Progenitor cell of endocrine pancreas (in vitro differentiated cells): ENCODE results near the gene HS6ST3. TPM values are rescaled to one million over a fixed set of nuclear protein-coding genes. Genes with fewer than 3 reads are reported as not detected.

ENCODE experiments used
- DNase-seq: peaks from one replicate; pipeline ENCODE4 v3.0.0; 2021; ENCODE audit warnings: low spot score; ENCODE audit not compliant: unreplicated experiment
- H3K27ac Mint-ChIP-seq: 2 replicates; pipeline ENCODE4 v1.8.0; 2021; ENCODE audit warnings: mild to moderate bottlenecking, moderate library complexity, mixed read lengths
- H3K27me3 Mint-ChIP-seq: 2 replicates; pipeline ENCODE4 v1.8.0; 2021; ENCODE audit warnings: mixed read lengths
- H3K36me3 Mint-ChIP-seq: 2 replicates; pipeline ENCODE4 v1.8.0; 2022; ENCODE audit warnings: mixed read lengths; ENCODE audit not compliant: insufficient read depth
- H3K4me1 Mint-ChIP-seq: 2 replicates; pipeline ENCODE4 v1.8.0; 2021; ENCODE audit warnings: low read depth, mixed read lengths
- H3K4me3 Mint-ChIP-seq: 2 replicates; pipeline ENCODE4 v1.8.0; 2021; ENCODE audit warnings: low read depth, mild to moderate bottlenecking, moderate library complexity, mixed read lengths
- H3K9me3 Mint-ChIP-seq: 2 replicates; pipeline ENCODE4 v1.8.0; 2021; ENCODE audit warnings: low read depth, mixed read lengths
- total RNA-seq: library from RNA; stranded (reverse); gene quantifications from 2 replicates; pipeline ENCODE4 v1.2.1, GENCODE V29; 2021
- TF ChIP-seq, protein P1 (sequence below): fragments of 200-600 bp; sonication (generic); IDR thresholded peaks from one replicate; pipeline ENCODE4 v1.5.0; 2021; ENCODE audit warnings: antibody characterized with exemption, mild to moderate bottlenecking; ENCODE audit not compliant: unreplicated experiment

Gene HS6ST3
- total RNA-seq, 1 donor from 2014 or later = 0.84 TPM

DNA sequence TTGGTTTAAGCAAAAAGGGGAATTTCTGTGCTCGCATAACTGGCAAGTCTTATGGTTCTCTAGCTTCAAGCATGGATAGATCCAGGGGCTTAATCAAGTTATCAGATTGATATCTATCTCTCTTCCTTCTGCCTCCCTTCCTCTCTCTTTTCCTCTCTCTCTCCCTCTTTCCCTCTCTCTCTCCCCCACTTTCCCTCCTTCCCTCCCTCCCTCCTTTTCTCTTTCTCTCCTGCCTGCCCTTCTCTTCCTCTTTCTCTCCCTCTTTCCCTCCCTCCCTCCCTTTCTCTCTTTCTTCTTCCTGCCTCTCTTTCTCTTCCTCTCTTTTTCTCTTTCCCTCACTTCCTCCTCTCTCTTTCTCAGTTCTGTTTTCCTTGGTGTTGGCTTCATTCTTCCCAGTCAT lies 195.8 kb downstream of the HS6ST3 start:
- no peak for DNase-seq
- Mint-ChIP-seq H3K27me3 (peaks cover 10% of the 10 kb centered on the region), H3K4me1 (no peaks in the 10 kb centered on the region), H3K9me3 (no peaks in the 10 kb centered on the region), H3K4me3 (no peak overlapping the region), H3K27ac (no peak overlapping the region), H3K36me3 (no peaks in the 10 kb centered on the region)
- TF ChIP-seq, protein P1, sequence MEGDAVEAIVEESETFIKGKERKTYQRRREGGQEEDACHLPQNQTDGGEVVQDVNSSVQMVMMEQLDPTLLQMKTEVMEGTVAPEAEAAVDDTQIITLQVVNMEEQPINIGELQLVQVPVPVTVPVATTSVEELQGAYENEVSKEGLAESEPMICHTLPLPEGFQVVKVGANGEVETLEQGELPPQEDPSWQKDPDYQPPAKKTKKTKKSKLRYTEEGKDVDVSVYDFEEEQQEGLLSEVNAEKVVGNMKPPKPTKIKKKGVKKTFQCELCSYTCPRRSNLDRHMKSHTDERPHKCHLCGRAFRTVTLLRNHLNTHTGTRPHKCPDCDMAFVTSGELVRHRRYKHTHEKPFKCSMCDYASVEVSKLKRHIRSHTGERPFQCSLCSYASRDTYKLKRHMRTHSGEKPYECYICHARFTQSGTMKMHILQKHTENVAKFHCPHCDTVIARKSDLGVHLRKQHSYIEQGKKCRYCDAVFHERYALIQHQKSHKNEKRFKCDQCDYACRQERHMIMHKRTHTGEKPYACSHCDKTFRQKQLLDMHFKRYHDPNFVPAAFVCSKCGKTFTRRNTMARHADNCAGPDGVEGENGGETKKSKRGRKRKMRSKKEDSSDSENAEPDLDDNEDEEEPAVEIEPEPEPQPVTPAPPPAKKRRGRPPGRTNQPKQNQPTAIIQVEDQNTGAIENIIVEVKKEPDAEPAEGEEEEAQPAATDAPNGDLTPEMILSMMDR = no peak

DNA sequence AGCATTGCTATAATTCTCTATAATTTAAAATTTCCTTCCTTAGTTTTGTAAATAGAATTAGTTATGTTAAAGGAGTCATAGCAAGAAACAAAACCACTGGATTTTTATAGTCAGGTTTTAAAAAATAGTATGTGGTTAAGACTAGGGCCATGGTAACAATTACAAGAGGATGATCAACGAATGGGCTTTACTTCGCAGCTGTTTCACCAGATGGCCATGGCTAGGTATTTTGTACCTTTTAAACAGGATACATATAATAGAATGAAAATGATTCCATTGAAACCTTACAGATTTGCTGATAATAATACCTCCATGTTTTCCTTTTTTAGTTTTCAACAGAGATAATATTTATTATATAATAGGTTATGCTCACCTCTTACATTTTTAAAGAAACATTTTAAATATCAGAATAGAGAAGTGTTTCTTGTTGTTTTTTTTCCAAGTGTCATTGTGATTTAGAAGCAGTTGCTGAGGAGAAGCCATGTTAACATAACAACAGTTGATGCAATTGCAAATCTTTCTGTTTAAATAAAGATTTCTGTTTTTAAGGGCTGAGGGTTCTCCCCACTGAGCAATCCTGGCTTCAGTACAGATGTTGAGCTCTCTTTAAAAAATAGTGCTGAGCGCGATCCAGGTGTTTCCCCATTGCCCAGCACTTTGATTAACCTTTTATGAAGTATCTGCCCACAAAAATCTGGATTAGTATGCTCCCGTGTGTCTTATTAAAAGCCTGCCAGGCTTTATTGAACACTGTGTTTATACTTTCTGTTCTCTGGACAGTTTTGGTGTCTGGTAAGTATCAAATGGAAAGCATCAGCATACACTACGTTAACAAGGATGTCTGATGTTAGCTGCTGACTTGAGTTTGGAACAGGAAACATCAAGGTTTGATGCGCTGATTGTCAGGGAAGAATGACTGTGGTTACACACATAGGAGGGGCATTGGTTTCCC lies 205.3 kb downstream of the HS6ST3 start:
- no peak overlapping the region for H3K27ac Mint-ChIP-seq
- H3K27me3 Mint-ChIP-seq = no peaks in the 10 kb centered on the region
- no peaks in the 10 kb centered on the region for H3K36me3 Mint-ChIP-seq
- TF ChIP-seq, protein P1 = no peak
- H3K9me3 Mint-ChIP-seq = peaks cover 7% of the 10 kb centered on the region
- no peaks in the 10 kb centered on the region for H3K4me1 Mint-ChIP-seq
- no peak for DNase-seq
- H3K4me3 Mint-ChIP-seq = no peak overlapping the region

DNA sequence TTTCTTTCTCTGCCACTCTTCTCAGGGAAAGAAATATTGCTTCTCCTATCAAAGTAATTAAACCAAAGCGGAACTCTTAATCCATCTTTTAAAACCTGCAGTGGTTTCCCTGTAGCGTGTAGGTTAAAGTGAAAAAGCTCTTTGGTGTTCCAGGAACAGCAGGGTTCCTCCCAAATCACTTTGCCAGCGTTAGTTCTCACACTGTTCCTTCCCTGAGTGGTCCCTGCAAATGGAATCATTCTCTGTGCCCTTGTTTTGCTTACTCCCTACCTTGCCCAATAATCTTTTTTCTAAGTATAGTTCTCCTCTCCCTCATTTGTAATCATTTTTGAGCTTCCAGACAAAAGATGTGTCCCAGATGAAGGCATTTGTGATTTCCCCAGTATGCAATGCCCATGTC lies 207.5 kb downstream of the HS6ST3 start:
- no peak overlapping the region for H3K27ac Mint-ChIP-seq

DNA sequence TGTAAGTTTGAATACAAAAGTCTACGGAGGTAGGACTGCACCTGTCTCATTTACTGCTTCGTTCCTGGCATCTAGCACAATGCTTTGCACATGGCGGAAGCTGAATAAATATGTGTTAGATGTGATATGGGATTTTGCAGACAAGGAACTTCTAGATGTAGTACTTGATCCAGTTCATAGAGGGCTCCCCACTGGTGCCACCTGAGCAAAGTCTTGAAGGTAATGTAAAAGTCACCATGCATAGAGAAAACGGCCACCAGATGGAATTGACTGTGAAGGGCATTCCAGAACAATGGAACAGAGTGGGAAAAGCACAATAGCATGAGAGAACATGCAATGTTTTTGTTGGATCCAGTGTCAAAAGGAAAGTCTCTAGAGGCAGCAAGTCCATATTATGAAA lies 209.3 kb downstream of the HS6ST3 start:
- Mint-ChIP-seq H3K9me3 (peaks cover 7% of the 10 kb centered on the region), H3K27ac (no peak overlapping the region), H3K4me1 (no peaks in the 10 kb centered on the region), H3K36me3 (no peaks in the 10 kb centered on the region), H3K27me3 (no peaks in the 10 kb centered on the region), H3K4me3 (no peak overlapping the region)
- DNase-seq = no peak
- TF ChIP-seq, protein P1 = no peak

More for the DNA sequence above, 207.5 kb downstream of the HS6ST3 start:
- Mint-ChIP-seq H3K4me3 (no peak overlapping the region), H3K36me3 (no peaks in the 10 kb centered on the region), H3K9me3 (peaks cover 7% of the 10 kb centered on the region), H3K4me1 (no peaks in the 10 kb centered on the region), H3K27me3 (no peaks in the 10 kb centered on the region)
- TF ChIP-seq, protein P1 = no peak
- DNase-seq = no peak

DNA sequence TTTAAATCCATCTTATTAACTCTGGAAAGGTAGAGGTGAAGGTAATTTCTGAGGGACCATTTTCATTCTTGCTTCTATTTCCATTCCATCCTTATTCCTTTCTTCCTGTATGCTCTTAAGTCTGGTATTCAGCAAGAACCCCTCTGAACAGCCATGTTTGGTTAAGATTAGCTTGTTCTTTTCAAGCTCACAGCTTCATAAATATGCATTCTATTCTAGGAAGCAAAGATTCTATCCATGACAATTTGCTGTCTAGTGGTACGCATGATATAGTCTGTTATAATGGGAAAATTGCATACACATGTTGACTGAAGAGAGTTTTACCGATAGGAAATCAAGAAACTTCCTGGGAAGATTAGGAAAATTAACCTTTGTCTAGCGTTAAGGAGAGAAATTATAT lies 218.7 kb downstream of the HS6ST3 start:
- Mint-ChIP-seq H3K4me1 (no peaks in the 10 kb centered on the region), H3K4me3 (no peak overlapping the region), H3K27me3 (no peaks in the 10 kb centered on the region), H3K27ac (no peak overlapping the region), H3K9me3 (no peaks in the 10 kb centered on the region), H3K36me3 (no peaks in the 10 kb centered on the region)
- no peak for DNase-seq
- TF ChIP-seq, protein P1 = no peak
